DMS153 treated with DMSO at 0.1 percent for 48 hours (cell line): ENCODE measurements around the gene TNNI3.
A peak's percentile ranks its signal among the peaks of the same experiment; 100 is the strongest.

Source experiments
- DNase-seq: peaks from one replicate; lab custom pipeline; 2025; ENCODE audit not compliant: unreplicated experiment; lab: John Stamatoyannopoulos, UW

Gene TNNI3

DNA sequence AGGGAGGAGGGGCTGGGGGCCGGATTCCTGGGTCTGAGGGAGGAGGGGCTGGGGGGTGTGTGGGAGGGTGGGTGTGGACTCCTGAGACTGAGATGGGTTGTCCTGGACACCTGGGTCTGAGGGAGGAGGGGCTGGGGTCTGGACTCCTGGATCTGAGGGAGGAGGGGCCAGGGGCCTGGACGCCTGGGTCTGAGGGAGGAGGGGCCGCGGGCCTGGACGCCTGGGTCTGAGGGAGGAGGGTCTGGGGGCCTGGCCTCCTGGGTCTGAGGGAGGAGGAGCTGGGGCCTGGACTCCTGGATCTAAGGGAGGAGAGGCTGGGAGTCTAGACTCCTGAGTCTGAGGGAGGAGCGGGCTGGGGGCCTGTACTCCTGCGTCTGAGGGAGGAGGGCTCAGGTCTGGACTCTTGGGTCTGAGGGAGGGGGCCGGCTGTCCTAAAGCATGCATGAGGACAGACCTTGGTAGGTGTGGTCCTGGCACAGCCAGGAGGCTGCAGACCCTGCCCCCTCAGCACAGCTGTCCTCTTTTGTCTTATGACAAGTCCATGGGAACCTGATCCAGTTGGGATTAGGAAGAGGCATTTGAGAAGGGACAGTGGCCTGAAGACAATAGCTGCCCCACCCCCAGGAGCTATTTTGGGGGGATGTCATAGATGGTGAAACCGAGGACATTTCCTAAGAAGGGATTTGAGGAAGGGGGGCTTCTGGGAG is 9.8 kb downstream of the TNNI3 start:
- no peak for DNase-seq

DNA sequence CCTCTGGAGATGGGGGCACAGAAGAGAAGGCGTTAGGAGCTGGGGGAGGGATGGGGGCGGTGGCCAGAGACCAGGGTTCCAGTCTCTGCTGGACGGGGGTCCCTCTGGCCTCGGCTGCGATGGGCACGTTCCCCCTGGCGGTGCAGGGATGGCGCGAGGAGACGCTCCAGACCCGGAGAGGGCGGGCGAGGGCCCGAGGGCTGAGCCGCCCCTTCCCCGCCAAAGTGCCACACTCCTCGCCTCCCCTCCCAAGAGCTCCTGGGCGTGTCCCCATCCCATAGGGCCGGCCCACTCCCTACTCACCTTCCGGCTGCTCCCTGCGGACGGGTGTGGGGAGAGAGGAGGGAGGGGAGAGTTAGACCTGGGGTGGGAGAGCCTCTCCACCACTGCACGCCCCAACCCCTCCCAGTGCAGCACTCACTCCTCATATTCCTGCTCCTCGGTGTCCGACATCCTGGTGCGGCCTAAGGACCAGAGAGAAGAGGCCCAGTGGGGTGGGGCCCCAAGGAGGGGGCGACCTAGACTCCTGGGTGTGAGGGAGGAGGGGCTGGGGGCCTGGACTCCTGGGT is 10.7 kb downstream of the TNNI3 start:
- peak; percentile 88 for DNase-seq

DNA sequence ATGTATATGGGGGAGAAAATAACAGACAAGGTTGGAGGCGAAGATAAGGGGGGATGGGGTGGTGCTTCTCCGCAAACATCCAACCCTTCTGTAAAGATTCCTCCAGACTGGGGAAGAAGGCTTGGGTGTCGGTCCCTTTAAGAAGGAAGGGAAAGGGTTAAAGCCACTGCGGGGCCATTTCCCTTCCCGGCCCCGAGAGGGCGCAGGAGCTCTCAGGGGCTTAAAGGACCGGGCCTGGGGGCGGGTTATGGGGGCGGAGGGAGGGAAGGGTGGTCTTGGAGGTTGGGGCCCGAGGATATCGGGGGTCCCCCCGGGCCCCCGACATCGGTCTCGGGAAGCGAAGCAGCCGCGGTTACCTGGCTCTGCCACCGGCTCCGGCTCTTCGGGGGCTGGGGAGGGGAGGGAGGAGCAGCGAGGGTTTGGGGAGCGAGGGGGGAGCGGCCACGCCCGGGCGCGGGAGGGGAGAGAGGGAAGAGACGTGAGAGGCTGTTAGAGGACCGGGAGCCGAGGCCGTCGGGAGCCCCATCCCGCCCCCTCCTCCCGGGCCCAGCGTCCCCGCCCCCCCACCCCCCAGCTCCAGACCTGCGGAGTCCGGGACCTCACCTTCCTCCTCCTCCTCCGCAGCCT is 11.3 kb downstream of the TNNI3 start:
- peak; percentile 80 for DNase-seq

DNA sequence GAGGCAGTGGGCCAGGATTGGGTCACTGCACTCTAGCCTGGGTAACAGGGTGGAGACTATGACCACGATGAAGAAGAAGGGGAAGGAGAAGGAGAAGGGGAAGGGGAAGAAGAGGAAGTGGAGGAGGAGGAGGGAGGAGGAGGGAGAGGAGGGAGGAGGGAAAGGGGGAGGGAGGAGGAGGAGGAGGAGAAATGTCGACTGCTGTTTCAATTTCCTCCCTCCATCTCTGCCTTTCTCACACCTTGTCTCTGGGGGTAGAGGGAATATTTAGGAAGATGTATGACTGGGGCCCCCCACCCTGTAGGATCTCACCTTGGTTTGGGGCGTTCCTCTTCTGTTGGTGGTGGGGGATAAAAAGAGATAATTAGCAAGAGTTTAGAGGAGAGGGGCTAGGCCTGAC is 12.3 kb downstream of the TNNI3 start:
- no peak for DNase-seq

DNA sequence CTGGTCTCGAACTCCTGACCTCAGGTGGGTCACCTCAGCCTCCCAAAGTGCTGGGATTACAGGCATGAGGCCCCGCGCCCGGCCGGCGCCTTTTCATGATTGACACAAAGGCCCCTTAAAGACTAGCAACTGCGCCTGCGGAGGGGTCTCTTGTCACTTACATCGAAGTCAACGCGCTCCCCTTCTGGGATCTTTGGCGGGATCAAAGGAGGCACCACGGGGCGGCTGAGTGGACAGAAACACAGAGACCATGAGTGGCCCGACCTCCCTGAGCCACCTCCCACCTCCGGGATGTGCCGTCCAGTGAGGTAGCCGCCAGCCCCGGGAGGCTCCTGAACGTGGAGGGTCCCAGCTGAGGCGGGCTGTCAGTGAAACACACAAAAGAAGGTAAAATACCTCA is 15.8 kb downstream of the TNNI3 start:
- no peak for DNase-seq

DNA sequence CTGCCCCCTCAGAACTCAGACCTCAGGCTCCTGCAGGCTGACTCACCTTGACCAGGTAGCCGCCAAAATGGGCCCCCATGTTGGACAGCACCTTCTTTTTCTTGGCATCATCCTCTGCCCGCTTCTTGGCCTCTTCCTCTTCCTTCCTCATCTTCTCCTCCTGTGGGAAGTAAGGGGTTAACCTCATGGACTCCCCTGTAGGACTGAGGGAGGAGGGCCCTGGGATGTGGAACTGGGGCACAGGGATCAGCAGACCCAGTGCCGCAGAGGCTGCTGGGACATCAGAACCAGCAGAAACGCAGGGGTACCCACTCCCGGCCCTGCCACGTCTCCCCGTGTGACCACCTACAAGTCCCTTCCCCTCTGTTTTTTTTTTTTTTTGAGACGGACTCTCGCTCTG is 19.6 kb downstream of the TNNI3 start:
- no peak for DNase-seq

DNA sequence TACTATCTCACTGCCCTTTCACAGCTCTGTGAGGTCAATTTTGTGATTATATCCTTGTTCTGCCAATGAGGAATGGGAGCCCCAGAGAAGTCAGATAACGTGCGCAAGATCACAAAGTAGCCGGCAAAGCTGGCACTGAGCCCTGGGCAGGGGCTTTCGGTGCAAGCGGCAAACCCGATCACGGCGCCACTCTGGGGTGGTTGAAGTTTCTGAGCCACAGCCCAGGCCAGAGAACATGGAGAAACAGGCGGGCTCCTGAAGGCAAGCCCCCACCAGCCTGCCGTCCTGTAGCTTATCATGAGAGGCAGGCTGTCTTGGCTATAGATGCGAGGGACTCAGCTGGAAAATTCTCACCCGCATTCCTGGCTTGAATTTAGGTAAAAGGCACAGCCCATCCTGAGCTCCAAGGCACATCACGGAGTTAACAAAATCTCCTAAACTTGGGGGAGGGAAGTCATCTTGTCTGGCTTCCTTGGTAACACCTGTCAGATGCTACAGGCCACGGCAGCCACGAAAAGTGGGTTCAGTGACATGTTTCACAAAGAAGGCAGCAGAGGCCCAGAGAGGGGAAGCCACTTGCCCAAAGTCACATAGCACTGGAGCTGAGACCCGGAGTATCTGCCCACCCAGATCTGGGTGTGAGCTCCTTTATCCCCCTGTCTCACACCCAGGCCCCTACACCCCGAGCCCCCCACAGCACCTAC is 21.0 kb downstream of the TNNI3 start:
- no peak for DNase-seq

DNA sequence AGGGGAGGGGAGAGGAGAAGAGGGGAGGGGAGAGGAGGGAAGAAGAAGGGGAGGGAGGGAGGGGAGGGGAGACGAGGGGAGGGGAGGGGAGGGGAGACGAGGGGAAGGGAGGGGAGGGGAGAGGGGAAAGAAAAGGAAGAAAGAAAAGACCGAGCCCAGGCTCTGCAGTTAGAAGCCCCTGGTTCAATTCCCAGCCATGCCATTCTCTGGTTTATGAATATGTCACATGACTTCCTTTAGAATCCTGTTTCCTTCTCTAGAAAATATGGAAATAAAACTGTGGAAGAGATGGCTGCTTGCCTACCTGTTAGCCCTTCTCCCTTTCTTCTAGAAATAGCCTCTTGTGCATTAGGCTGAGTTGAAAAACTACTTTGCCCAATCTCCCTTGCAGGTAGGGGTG is 22.8 kb downstream of the TNNI3 start:
- no peak for DNase-seq

DNA sequence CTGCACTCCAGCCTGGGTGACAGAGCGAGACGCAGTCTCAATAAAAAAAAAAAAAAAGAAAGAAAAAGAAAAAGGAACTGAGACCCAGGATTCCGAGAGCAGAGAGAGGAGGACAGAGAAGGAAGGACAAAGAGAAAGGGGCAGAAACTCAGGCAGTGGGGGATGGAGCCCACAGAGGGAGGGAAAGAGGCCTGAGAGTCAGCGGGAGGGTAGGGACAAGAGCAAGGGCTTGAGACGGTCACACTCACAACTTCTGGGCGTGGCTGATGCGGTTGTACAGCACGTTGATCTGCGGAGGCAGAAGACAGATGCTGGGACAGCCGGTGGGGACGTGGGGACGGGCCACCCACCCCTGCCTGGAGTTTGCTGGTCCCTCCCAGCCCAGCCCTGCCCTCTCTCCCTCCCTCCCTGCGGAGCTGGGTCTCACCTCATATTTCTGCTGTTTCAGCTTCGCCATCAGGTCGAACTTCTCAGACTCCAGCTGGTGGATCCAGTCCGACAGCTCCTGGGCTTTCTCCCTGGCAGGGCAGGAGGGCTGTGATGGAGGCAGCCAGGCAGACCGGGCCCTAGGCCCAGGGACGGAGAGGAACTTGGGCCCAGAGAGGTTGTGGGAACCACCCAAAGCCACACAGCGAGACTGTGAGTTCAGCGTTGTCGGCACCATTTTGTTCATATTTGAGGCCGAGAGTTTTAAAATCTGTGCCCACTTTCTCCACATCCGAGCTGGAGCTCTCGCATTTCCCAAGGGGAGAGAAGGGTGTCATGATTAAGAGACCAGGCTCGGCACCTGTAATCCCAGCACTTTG is 23.7 kb downstream of the TNNI3 start:
- DNase-seq: no peak

DNA sequence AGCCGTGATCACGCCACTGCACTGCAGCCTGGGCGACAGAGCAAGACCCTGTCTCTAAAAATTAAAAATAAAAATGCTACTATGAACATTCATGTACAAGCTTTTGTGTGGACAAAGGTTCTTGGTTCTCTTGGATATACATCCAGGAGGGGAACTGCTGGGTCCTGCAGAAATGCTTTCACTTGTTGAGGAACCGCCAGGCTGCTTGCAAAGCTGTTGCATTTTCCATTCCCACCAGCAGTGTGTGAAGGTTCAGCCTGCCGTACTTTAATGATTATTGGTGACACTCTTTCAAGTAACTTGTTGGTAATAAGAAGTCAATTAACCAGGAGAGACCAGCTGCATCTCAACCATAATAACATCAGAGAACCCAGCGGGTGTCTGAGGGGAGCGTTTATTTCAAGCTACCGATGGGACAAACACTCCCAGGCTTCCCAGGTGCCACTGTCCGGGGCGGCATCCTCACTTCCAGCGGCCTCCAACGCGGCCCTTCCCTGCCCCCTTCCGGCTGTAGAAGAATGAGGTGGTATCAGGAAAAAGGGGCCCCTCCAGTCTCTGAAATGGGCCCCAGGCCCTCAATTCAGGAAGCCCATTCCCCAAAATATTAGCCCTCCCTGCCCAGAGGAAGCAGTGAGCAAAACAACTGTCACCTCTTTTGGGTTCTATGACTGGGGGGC is 24.9 kb downstream of the TNNI3 start:
- DNase-seq: no peak

DNA sequence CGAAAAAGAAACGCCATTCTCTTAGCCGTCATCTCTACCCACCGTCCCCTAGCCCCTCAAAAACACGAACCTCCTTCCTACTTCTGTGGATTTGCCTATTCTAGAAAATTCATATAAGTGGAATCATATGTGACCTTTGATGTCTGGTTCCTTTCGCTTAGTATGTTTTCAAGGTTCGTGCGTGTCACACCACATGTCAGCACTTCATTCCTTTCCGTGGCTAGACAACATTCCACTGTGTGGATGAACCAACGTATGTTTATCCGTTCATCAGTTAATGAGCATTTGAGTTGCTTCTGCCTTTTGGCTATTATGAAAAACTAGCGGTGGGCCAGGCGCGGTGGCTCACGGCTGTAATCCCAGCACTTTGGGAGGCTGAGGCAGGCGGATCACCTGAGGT is 26.1 kb downstream of the TNNI3 start:
- DNase-seq: no peak

DNA sequence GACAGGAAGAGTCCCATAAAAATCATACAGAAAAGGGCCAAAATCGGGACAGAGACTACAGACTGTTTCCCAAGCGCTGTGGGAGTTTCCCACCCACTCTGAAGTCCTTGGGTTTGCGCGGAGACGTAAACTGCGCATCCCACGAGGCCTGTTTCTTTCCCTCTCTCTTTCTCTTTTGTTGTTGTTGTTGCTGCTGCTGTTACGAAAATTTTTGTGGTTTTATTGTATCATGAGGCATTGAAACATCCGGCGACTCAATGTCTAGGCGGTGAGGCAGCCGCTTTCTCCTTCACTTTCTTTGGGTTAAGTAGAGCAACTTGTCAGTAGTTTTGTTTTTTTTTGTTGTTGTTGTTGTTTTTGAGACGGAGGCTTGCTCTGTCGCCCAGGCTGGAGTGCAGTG is 38.5 kb downstream of the TNNI3 start:
- no peak for DNase-seq

DNA sequence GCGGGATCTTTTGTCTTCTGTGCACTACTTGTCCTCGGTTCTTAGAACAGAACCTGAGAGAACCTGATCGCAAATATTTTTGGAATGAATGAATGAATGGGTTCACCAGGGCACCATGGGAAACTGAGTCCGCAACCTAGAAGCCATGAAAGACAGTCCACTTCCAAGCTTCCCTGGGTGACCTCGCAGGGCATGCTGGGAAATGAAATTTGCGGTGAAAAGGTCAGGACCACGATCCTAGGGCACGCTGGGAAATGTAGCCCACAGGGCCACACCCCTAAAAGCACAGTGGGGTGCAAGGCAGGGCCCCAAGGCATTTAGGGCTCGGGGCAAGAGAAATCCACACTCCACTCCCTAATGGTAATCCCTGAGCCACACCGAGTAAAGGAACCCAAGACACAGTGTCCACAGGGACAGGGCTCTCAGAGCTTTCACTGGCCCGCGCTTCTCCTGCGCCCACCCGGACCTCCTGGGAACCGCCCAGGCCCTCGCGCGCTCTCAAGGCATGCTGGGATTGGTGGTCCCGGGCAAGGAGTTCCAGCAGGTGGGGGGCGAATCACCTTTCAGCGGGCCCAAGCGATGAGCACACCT is 39.0 kb downstream of the TNNI3 start:
- peak; percentile 18 for DNase-seq

DNA sequence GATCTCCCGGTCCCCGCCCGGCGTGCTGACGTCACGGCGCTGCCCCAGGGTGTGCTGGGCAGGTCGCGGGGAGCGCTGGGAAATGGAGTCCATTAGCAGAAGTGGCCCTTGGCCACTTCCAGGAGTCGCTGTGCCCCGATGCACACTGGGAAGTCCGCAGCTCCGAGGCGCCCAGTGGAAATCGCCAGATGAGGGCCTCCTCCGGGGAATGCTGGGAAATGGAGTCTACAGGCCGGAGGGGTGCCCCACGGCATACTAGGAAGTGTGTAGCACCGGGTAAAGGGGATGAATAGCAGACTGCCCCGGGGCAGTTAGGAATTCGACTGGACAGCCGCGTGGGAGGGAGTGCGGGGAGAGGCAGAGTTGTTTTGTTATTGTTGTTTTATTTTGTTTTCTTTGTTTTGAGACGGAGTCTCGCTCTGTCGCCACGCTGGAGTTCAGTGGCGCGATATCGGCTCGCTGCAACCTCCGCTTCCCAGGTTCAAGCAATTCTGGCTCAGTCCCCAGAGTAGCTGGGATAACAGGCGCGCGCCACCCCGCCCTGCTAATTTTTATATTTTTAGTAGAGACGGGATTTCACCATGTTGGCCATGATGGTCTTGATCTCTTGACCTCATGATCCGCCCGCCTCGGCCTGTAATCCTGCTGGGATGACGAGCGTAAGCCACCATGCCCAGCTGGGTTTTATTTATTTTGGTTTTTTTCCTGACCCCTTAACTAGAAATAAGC is 39.7 kb downstream of the TNNI3 start:
- peak; percentile 95 for DNase-seq

DNA sequence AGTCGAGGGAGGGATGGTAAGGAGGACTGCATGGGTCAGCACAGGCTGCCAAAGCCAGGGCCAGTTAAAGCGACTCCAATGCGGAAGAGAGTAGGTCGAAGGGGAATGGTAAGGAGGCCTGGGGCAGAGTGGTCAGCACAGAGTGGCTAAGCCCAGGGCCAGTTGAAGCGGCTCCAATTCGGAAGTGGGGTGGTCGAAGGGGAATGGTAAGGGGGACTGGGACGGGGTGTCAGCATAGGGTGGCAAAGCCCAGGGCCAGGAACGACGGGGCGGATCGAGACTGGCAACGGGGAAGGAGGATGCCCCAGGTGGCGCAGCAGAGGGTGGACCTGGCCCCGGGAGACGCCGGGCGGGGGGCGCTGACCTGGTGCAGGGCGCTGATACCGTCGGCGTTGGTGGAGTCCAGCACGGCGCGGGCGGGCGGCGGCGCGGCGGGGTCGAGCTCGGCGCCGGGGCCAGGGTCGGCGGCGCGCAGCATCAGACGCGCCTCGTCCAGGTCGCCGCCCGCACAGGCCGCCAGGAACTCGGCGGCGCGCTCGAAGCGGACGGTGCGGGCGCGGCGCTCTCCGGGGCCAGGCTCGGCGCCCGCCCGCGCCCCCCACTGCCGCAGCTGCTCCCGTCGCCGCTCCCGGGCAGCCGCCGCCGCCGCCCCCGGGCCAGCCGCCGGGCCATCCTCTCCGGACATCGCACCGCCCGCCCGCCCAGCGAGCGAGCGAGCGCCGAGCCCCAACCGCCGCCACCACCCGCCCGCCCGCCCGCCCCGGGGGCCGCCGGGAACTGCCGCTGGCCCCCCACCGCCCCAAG is 40.5 kb downstream of the TNNI3 start, which contains the start of gene PPP1R12C:
Gene PPP1R12C, minus strand, starts transcription at position 779 of the 804 bp plus-strand sequence. Its CDS starts 94 bp downstream, at position 685.
- DNase-seq: no peak

DNA sequence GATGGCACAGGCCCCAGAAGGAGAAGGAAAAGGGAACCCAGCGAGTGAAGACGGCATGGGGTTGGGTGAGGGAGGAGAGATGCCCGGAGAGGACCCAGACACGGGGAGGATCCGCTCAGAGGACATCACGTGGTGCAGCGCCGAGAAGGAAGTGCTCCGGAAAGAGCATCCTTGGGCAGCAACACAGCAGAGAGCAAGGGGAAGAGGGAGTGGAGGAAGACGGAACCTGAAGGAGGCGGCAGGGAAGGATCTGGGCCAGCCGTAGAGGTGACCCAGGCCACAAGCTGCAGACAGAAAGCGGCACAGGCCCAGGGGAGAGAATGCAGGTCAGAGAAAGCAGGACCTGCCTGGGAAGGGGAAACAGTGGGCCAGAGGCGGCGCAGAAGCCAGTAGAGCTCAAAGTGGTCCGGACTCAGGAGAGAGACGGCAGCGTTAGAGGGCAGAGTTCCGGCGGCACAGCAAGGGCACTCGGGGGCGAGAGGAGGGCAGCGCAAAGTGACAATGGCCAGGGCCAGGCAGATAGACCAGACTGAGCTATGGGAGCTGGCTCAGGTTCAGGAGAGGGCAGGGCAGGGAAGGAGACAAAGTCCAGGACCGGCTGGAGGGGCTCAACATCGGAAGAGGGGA is 41.2 kb downstream of the TNNI3 start:
- no peak for DNase-seq

DNA sequence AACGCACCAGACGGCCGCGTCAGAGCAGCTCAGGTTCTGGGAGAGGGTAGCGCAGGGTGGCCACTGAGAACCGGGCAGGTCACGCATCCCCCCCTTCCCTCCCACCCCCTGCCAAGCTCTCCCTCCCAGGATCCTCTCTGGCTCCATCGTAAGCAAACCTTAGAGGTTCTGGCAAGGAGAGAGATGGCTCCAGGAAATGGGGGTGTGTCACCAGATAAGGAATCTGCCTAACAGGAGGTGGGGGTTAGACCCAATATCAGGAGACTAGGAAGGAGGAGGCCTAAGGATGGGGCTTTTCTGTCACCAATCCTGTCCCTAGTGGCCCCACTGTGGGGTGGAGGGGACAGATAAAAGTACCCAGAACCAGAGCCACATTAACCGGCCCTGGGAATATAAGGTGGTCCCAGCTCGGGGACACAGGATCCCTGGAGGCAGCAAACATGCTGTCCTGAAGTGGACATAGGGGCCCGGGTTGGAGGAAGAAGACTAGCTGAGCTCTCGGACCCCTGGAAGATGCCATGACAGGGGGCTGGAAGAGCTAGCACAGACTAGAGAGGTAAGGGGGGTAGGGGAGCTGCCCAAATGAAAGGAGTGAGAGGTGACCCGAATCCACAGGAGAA is 42.0 kb downstream of the TNNI3 start:
- DNase-seq: no peak
